Lower lobe of right lung (tissue), 2 donors: ENCODE results near the gene CEP128. TPM values are rescaled to one million over a fixed set of nuclear protein-coding genes. Genes with fewer than 3 reads are reported as not detected.

Source experiments
- ATAC-seq, 2 donors: fragments of 200-7000 bp; cut with Tn5 transposase; one replicate each; pipeline ENCODE4 v1.9.1; 2020 to 2022; ENCODE audit warnings: mild to moderate bottlenecking in 2 of 2, moderate library complexity in 2 of 2
- DNase-seq: peaks from one replicate; pipeline ENCODE4 v3.0.0-alpha.2; 2020
- H3K27ac ChIP-seq: fragments of 200-600 bp; one replicate; pipeline ENCODE4 v1.8.0; 2022
- H3K27me3 ChIP-seq: fragments of 200-600 bp; one replicate; pipeline ENCODE4 v1.8.0; 2022; ENCODE audit warnings: low read depth
- H3K36me3 ChIP-seq: fragments of 200-600 bp; one replicate; pipeline ENCODE4 v1.8.0; 2022; ENCODE audit warnings: mild to moderate bottlenecking
- H3K4me1 ChIP-seq: fragments of 200-600 bp; one replicate; pipeline ENCODE4 v1.8.0; 2022
- H3K4me3 ChIP-seq: fragments of 200-600 bp; one replicate; pipeline ENCODE4 v1.8.0; 2022; ENCODE audit warnings: mild to moderate bottlenecking
- H3K9me3 ChIP-seq: fragments of 200-600 bp; one replicate; pipeline ENCODE4 v1.8.0; 2022
- intact Hi-C: fragments of 100-400 bp; cut with DNase I; formaldehyde crosslinking; loops from one replicate; pipeline ENCODE4 v1.11.0; 2022
- total RNA-seq: library from RNA; stranded (reverse); fragmentation: NEBNext Ultra II Directional; extraction: Animal tissue kit (Norgen Biotek cat#: 25700); gene quantifications from one replicate; pipeline ENCODE4 v1.2.1, GENCODE V29; 2021
- TF ChIP-seq, protein P1 (sequence below): fragments of 200-600 bp; IDR thresholded peaks from one replicate; pipeline ENCODE4 v1.8.0; 2022; ENCODE audit warnings: antibody characterized with exemption, mild to moderate bottlenecking
- donor health status: DM: no; HTN: yes; CAD: no; lungs with severe emphysema.

The CEP128 gene
- total RNA-seq, 1 donor from 2014 or later, result 11.5 TPM

- no peak for ATAC-seq
- intact Hi-C loops, result loop anchor here (5.0 kb wide), 1 partner anchor 36 kb away; no protein-coding TSS in a partner anchor
- TF ChIP-seq, protein P1, sequence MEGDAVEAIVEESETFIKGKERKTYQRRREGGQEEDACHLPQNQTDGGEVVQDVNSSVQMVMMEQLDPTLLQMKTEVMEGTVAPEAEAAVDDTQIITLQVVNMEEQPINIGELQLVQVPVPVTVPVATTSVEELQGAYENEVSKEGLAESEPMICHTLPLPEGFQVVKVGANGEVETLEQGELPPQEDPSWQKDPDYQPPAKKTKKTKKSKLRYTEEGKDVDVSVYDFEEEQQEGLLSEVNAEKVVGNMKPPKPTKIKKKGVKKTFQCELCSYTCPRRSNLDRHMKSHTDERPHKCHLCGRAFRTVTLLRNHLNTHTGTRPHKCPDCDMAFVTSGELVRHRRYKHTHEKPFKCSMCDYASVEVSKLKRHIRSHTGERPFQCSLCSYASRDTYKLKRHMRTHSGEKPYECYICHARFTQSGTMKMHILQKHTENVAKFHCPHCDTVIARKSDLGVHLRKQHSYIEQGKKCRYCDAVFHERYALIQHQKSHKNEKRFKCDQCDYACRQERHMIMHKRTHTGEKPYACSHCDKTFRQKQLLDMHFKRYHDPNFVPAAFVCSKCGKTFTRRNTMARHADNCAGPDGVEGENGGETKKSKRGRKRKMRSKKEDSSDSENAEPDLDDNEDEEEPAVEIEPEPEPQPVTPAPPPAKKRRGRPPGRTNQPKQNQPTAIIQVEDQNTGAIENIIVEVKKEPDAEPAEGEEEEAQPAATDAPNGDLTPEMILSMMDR, result no peak
- no peaks in the 10 kb centered on the region for H3K9me3 ChIP-seq
- no peak overlapping the region for H3K4me3 ChIP-seq
- H3K27me3 ChIP-seq, result peaks cover 7% of the 10 kb centered on the region
- no peaks in the 10 kb centered on the region for H3K36me3 ChIP-seq
- peaks cover 10% of the 10 kb centered on the region for H3K4me1 ChIP-seq
- no peak for DNase-seq
- H3K27ac ChIP-seq, result no peak overlapping the region
These were observed 10.0 kb upstream of the CEP128 start for GRCh38 chr14:80951491-80951890.

DNA sequence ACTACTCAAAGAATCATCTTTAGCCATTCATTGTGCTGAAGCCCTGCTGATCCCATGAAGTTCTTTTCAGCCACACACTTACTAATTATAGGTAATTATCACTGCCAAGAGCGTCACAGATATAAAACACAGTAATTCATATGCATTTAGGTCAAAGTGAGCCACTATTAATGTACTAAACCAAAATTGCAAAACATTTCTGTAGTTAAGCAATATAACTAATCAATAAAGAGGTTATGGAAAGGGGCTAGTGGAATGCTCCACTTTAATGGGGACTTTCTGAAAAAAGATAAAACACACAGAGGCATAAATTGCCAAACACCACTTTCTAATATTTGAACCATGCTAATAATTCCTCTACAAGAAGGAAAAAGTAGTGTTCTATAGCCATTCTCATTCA is 6.8 kb upstream of the CEP128 start:
- Histone ChIP-seq H3K4me3 (no peak overlapping the region), H3K36me3 (no peaks in the 10 kb centered on the region), H3K9me3 (no peaks in the 10 kb centered on the region), H3K4me1 (no peaks in the 10 kb centered on the region), H3K27me3 (no peaks in the 10 kb centered on the region), H3K27ac (no peak overlapping the region)
- intact Hi-C loops, result no loop called here
- DNase-seq, result no peak
- ATAC-seq, result no peak
- TF ChIP-seq, protein P1, result no peak

GRCh38 chr14:80946797-80947196 is 5.3 kb upstream of the CEP128 start:
- Histone ChIP-seq H3K36me3 (no peaks in the 10 kb centered on the region), H3K4me1 (peaks cover 8% of the 10 kb centered on the region), H3K27me3 (no peaks in the 10 kb centered on the region), H3K9me3 (no peaks in the 10 kb centered on the region), H3K4me3 (no peak overlapping the region), H3K27ac (no peak overlapping the region)
- intact Hi-C loops, result no loop called here
- TF ChIP-seq, protein P1, result no peak
- ATAC-seq, result no peak
- no peak for DNase-seq

- Histone ChIP-seq H3K27me3 (no peaks in the 10 kb centered on the region), H3K4me1 (peaks cover 9% of the 10 kb centered on the region), H3K9me3 (no peaks in the 10 kb centered on the region), H3K4me3 (no peak overlapping the region), H3K27ac (no peak overlapping the region), H3K36me3 (no peaks in the 10 kb centered on the region)
- TF ChIP-seq, protein P1, result no peak
- DNase-seq, result no peak
- intact Hi-C loops, result no loop called here
- no peak for ATAC-seq
These were observed 4.6 kb upstream of the CEP128 start for GRCh38 chr14:80946187-80946586.

- intact Hi-C loops, result no loop called here
- H3K27ac ChIP-seq, result no peak overlapping the region
- TF ChIP-seq, protein P1, result no peak
- DNase-seq (no peak), ATAC-seq (no peak)
- H3K4me3 ChIP-seq, result no peak overlapping the region
- no peaks in the 10 kb centered on the region for H3K9me3 ChIP-seq
- no peaks in the 10 kb centered on the region for H3K36me3 ChIP-seq
- no peaks in the 10 kb centered on the region for H3K27me3 ChIP-seq
- H3K4me1 ChIP-seq, result peaks cover 14% of the 10 kb centered on the region
These were observed 3.5 kb upstream of the CEP128 start for GRCh38 chr14:80944861-80945617.
